Gastrocnemius medialis (tissue), 4 donors: ENCODE results near the gene GCK. TPM values are rescaled to one million over a fixed set of nuclear protein-coding genes. Genes with fewer than 3 reads are reported as not detected.

Source experiments
- ATAC-seq, 2 donors: fragments of 150-250 bp; one replicate each; pipeline ENCODE4 v1.9.1; 2016
- DNase-seq, 2 donors: peaks; one replicate each; pipeline ENCODE4 v3.0.0-alpha.2; 2019
- H3K27ac ChIP-seq, 4 donors: fragments of 200-600 bp; sonication (generic); 1 replicate in 1 of 4; 2 replicates in 3 of 4; pipeline ENCODE4 v1.5.1; 2016 to 2018; ENCODE audit warnings: mild to moderate bottlenecking in 2 of 4, moderate library complexity in 1 of 4
- H3K27me3 ChIP-seq, 3 donors: fragments of 200-600 bp; sonication (generic) in 2 of 3; 1 replicate in 1 of 3; 2 replicates in 2 of 3; pipeline versions ENCODE4 v1.5.1 to v1.6.0; 2016 to 2019; ENCODE audit warnings: mild to moderate bottlenecking in 1 of 3, moderate library complexity in 1 of 3
- H3K36me3 ChIP-seq, 2 donors: fragments of 200-600 bp; sonication (generic) in 1 of 2; one replicate each; pipeline ENCODE4 v1.5.1; 2017 to 2018
- H3K4me1 ChIP-seq, 2 donors: fragments of 200-600 bp; sonication (generic) in 1 of 2; one replicate each; pipeline ENCODE4 v1.5.1; 2016 to 2017; ENCODE audit warnings: mild to moderate bottlenecking in 2 of 2
- H3K4me3 ChIP-seq, 4 donors: fragments of 200-600 bp; sonication (generic) in 3 of 4; 1 replicate in 1 of 4; 2 replicates in 3 of 4; pipeline ENCODE4 v1.5.1; 2016 to 2019; ENCODE audit warnings: mild to moderate bottlenecking in 2 of 4
- H3K9me3 ChIP-seq, 3 donors: fragments of 200-600 bp; sonication (generic) in 2 of 3; 1 replicate in 1 of 3; 2 replicates in 2 of 3; pipeline ENCODE4 v1.5.1; 2016 to 2019
- POLR2A ChIP-seq, 2 donors: fragments of 450-650 bp; IDR thresholded peaks; one replicate each; pipeline ENCODE4 v1.6.1; 2017; ENCODE audit warnings: antibody characterized with exemption in 2 of 2, mild to moderate bottlenecking in 2 of 2, moderate library complexity in 2 of 2
- in situ Hi-C, 4 donors: fragments of 200-750 bp; cut with MboI; loops; one replicate each; pipeline versions ENCODE4 v1.15.0 to v1.8.0; 2017; ENCODE audit warnings: low sequenced_read_pairs in 4 of 4
- intact Hi-C: fragments of 100-400 bp; cut with DNase I; formaldehyde crosslinking; loops from one replicate; pipeline ENCODE4 v1.15.1; 2023; ENCODE audit warnings: low total_unique reads
- total RNA-seq, 4 donors: library from RNA; depleted of rRNA; stranded (reverse); fragments of >200 nt; gene quantifications; one replicate each; pipeline versions ENCODE4 v1.1.0 to v1.2.3, GENCODE V29; 2016
- TF ChIP-seq, protein P1 (sequence below), 5 experiments: fragments of 450-650 bp in 3 of 5; fragments of 200-600 bp in 2 of 5; sonication (generic) in 2 of 5; IDR thresholded peaks in 4 of 5; conservative IDR thresholded peaks in 1 of 5; 1 replicate in 4 of 5; 2 replicates in 1 of 5; pipeline ENCODE4 v1.5.1; 2016 to 2019; ENCODE audit warnings: antibody characterized with exemption in 5 of 5, mild to moderate bottlenecking in 3 of 5, moderate library complexity in 3 of 5

Gene GCK
- total RNA-seq, 4 donors from 2014 or later: 0.33 TPM; not detected in 3

DNA sequence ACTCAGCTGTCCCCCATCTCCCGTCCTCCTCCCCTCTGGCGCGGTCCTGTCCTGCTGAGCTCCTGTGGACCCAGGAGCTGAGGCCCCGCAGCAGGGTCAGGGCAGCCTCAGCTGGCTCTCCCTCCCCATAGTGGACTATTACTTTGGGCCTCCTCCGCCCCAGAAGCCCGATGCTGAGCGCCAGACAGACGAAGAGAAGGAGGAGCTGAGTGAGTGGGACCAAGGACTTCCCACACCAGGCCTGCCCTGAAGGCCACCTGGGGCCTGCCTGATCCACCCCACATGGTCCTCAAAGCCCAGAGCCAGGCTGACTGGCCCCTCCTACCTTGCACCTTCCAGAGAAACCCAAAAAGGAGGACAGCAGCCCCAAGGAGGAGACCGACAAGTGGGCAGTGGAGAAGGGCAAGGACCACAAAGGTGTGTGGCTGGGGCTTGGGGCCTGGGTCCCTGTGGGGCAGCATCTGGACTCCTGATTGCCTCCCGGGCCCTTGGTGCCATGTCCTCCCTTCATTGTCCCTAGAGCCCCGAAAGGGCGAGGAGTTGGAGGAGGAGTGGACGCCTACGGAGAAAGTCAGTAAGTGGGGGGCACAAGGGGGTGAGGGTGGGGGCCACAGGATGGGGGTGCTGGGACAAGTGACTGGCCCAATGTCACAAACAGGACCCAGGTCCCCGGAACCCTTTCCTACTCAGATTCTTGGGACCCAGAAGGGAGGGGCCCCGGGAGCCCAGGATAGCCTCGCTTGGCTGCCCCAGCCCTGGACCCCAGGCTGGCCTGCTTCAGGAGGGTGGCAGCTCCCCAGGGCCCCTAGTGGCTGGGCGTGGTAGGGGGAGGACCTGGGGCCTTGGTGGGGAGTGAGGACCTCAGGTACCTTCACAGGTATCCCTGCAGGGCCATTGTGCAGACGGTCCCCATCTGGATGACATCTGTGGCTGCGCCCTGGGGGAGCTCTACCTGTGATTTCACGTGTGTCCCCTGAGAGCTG is 80.2 kb downstream of the GCK start:
- intact Hi-C loops (no loop called here), in situ Hi-C loops (no loop called here)
- H3K27ac ChIP-seq: no peak overlapping the region
- TF ChIP-seq, protein P1, sequence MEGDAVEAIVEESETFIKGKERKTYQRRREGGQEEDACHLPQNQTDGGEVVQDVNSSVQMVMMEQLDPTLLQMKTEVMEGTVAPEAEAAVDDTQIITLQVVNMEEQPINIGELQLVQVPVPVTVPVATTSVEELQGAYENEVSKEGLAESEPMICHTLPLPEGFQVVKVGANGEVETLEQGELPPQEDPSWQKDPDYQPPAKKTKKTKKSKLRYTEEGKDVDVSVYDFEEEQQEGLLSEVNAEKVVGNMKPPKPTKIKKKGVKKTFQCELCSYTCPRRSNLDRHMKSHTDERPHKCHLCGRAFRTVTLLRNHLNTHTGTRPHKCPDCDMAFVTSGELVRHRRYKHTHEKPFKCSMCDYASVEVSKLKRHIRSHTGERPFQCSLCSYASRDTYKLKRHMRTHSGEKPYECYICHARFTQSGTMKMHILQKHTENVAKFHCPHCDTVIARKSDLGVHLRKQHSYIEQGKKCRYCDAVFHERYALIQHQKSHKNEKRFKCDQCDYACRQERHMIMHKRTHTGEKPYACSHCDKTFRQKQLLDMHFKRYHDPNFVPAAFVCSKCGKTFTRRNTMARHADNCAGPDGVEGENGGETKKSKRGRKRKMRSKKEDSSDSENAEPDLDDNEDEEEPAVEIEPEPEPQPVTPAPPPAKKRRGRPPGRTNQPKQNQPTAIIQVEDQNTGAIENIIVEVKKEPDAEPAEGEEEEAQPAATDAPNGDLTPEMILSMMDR (IDR thresholded peaks at IDR 0.05 in 4 of 5, conservative IDR thresholded peaks at IDR 0.05 in 1 of 5): no peak
- no peak for TF ChIP-seq POLR2A (IDR thresholded peaks at IDR 0.05)
- H3K9me3 ChIP-seq: no peaks in the 10 kb centered on the region
- H3K4me1 ChIP-seq: peaks cover 2 to 10% of the 10 kb centered on the region in 2 donors
- DNase-seq (no peak), ATAC-seq (no peak)
- H3K4me3 ChIP-seq: no peak overlapping the region
- no peaks in the 10 kb centered on the region for H3K36me3 ChIP-seq
- peaks cover 8 to 10% (median 9%) of the 10 kb centered on the region in 3 donors for H3K27me3 ChIP-seq

DNA sequence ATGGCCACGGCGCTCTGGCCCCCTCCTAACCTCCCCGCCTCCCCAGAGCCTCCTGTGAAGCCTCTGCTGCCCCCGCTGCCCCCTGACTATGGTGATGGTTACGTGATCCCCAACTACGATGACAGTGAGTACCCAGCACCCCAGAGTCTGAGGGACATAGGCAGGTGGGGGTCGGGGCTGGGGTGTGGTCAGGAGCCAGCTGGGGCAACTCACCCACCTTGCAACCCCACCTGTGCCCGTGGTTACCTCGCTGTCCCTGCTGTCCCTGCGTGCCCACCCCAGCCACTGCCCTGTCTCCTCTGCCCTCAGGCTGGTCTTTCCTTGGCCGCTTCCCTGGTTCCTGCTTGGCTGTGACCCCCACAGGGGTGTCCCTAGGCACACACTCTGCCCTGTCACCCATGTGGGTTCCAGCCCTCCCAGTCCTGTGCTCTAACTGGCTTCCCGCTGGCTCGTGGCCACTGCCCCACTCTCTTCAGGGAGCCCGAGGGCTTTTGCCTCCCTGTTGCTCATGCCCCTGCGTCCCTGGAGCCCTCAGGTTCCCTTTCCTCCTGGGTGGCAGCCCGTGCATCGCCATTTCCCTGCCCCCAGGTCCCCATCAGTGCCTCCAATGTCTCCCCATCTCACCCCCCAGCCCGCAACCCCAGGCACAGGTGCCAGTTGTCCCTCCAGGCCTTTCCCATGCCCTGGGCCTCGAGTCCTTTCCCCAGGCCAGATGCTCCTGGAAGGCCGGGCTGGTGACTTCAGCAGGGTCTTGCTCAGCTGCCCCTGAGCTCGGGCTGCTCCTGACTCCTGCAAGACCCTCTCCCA is 81.1 kb downstream of the GCK start:
- H3K36me3 ChIP-seq: no peaks in the 10 kb centered on the region
- H3K9me3 ChIP-seq: no peaks in the 10 kb centered on the region
- peaks cover 0 to 8% of the 10 kb centered on the region in 2 donors for H3K4me1 ChIP-seq
- H3K27ac ChIP-seq: no peak overlapping the region
- peaks cover 8 to 10% (median 9%) of the 10 kb centered on the region in 3 donors for H3K27me3 ChIP-seq
- TF ChIP-seq, protein P1 (IDR thresholded peaks at IDR 0.05 in 4 of 5, conservative IDR thresholded peaks at IDR 0.05 in 1 of 5): no peak
- TF ChIP-seq POLR2A (IDR thresholded peaks at IDR 0.05): no peak
- intact Hi-C loops (no loop called here), in situ Hi-C loops (no loop called here)
- H3K4me3 ChIP-seq: no peak overlapping the region
- no peak for ATAC-seq
- DNase-seq: no peak

DNA sequence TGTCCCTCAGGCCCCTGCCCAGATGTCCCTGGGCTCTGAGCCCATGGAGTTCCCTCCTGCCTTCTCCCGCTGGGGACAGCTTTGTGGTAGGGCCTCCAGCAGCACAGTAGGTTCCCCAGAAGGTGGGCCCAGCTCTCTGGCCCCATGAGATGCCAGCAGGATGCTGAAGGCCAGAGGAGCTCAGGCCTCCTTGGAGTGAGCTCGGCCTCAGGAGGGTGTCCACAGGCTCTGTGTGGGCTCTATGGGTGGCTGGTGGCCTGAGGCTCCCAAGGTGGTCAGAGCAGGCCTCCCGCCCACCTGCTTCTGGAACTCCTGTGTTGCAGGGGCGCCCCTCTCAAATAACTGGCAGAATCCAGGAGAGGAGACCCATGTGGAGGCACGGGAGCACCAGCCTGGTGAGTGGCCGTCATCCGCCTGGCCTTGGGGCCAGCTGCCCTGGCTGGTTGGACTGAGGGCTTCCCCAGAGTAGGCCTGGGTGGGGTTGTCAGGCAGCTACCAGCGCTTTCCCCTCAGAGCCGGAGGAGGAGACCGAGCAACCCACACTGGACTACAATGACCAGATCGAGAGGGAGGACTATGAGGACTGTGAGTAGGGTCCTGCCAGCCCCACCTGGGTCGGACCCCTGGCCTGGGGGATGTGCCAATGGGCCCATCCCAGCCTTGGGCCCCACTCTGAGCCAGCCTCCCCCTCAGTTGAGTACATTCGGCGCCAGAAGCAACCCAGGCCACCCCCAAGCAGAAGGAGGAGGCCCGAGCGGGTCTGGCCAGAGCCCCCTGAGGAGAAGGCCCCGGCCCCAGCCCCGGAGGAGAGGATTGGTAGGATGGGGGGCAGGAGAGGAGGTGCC is 81.9 kb downstream of the GCK start:
- in situ Hi-C loops (no loop called here), intact Hi-C loops (no loop called here)
- TF ChIP-seq POLR2A (IDR thresholded peaks at IDR 0.05): no peak
- TF ChIP-seq, protein P1 (IDR thresholded peaks at IDR 0.05 in 4 of 5, conservative IDR thresholded peaks at IDR 0.05 in 1 of 5): no peak
- DNase-seq: no peak
- Histone ChIP-seq H3K27ac (no peak overlapping the region), H3K4me3 (no peak overlapping the region), H3K27me3 (peaks cover 8 to 10% (median 9%) of the 10 kb centered on the region in 3 donors), H3K36me3 (no peaks in the 10 kb centered on the region), H3K4me1 (peaks cover 0 to 8% of the 10 kb centered on the region in 2 donors), H3K9me3 (no peaks in the 10 kb centered on the region)
- no peak for ATAC-seq

DNA sequence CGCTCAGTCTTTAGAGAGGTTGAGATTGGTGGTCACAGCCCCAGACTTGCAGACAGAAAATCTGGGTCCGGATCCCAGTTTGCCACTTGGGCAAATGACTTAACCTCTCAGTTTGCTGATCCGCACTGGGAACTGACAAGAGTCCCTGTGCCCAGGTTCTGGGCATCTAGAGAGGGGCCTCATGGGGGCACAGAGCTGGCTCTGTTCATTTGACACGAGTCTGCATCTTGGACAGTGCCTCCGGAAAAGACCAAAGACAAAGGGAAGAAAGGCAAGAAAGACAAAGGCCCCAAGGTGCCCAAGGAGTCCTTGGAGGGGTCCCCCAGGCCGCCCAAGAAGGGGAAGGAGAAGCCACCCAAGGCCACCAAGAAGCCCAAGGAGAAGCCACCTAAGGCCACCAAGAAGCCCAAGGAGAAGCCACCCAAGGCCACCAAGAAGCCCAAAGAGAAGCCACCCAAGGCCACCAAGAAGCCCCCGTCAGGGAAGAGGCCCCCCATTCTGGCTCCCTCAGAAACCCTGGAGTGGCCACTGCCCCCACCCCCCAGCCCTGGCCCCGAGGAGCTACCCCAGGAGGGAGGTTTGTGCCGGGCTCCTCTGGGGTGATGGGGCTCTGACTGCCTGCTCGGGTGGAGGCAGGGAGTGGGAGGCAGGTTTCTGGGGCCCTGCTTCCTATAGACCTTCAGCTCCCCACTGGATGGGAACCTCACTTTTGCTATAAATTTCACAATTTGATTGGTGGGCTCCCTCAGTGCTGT is 82.8 kb downstream of the GCK start:
- no peak for DNase-seq
- intact Hi-C loops: no loop called here
- Histone ChIP-seq H3K27me3 (peaks cover 8 to 10% (median 9%) of the 10 kb centered on the region in 3 donors), H3K9me3 (no peaks in the 10 kb centered on the region), H3K27ac (peak overlapping the region in 2 of 4 donors; percentile 64 to 73), H3K36me3 (no peaks in the 10 kb centered on the region), H3K4me3 (no peak overlapping the region), H3K4me1 (peaks cover 0 to 8% of the 10 kb centered on the region in 2 donors)
- in situ Hi-C loops: no loop called here
- TF ChIP-seq, protein P1 (IDR thresholded peaks at IDR 0.05 in 4 of 5, conservative IDR thresholded peaks at IDR 0.05 in 1 of 5): no peak
- TF ChIP-seq POLR2A (IDR thresholded peaks at IDR 0.05): no peak
- no peak for ATAC-seq
